Right lobe of liver (tissue), 6 donors: ENCODE measurements around the gene TBPL1. TPM values are rescaled to one million over a fixed set of nuclear protein-coding genes. Genes with fewer than 3 reads are reported as not detected.

Experiments
- ATAC-seq, 4 donors: fragments of 200-7000 bp; cut with Tn5 transposase; one replicate each; pipeline ENCODE4 v1.9.1; 2020; ENCODE audit warnings: mild to moderate bottlenecking in 4 of 4, moderate library complexity in 4 of 4
- DNase-seq, 3 donors: peaks; one replicate each; pipeline ENCODE4 v3.0.0-alpha.2; 2020
- H3K27ac ChIP-seq, 3 donors: fragments of 200-600 bp; one replicate each; pipeline ENCODE4 v1.8.0; 2022
- H3K27me3 ChIP-seq, 2 donors: fragments of 200-600 bp; one replicate each; pipeline ENCODE4 v1.8.0; 2022
- H3K36me3 ChIP-seq, 4 donors: fragments of 200-600 bp; sonication (generic) in 1 of 4; one replicate each; pipeline versions ENCODE4 v1.5.1 to v1.8.0; 2017 to 2022; ENCODE audit warnings: control low read depth in 1 of 4
- H3K4me1 ChIP-seq, 4 donors: fragments of 200-600 bp; sonication (generic) in 1 of 4; one replicate each; pipeline versions ENCODE4 v1.5.1 to v1.8.0; 2017 to 2022; ENCODE audit warnings: control low read depth in 1 of 4
- H3K4me3 ChIP-seq, 3 donors: fragments of 200-600 bp; one replicate each; pipeline ENCODE4 v1.8.0; 2022
- H3K9me3 ChIP-seq, 4 donors: fragments of 200-600 bp; sonication (generic) in 1 of 4; one replicate each; pipeline versions ENCODE4 v1.5.1 to v1.8.0; 2017 to 2022; ENCODE audit warnings: control low read depth in 1 of 4
- CTCF ChIP-seq, 4 donors: fragments of 200-600 bp in 3 of 4; fragments of 450-650 bp in 1 of 4; IDR thresholded peaks; one replicate each; pipeline versions ENCODE4 v1.5.1 to v1.8.0; 2016 to 2022; ENCODE audit warnings: antibody characterized with exemption in 4 of 4, mild to moderate bottlenecking in 2 of 4
- POLR2A ChIP-seq: fragments of 450-650 bp; IDR thresholded peaks from one replicate; pipeline ENCODE4 v1.6.1; 2017; ENCODE audit warnings: antibody characterized with exemption, mild to moderate bottlenecking
- WGBS: methylation state at CpG from one replicate; pipeline ENCODE4 v1.1.6; 2018; ENCODE audit warnings: low coverage, low lambda C conversion rate; ENCODE audit not compliant: insufficient coverage; ENCODE audit errors: missing lambda C conversion rate; 5-methylcytosine and 5-hydroxymethylcytosine counted together
- intact Hi-C, 2 donors: fragments of 100-400 bp; cut with DNase I; formaldehyde crosslinking; loops; one replicate each; pipeline versions ENCODE4 v1.11.2 to v1.14.1; 2022
- total RNA-seq, 6 experiments: library from RNA; depleted of rRNA in 2 of 6; stranded (reverse); fragments of >200 nt in 2 of 6; fragmentation: NEBNext Ultra II Directional in 3 of 6; extraction: Animal tissue kit (Norgen Biotek cat#: 25700) in 3 of 6; gene quantifications; one replicate each; pipeline versions ENCODE4 v1.1.0 to v1.2.4, GENCODE V29; 2016 to 2023
- donor health status: DM: no; HTN: yes; CAD: no.
- donor health status: DM: no; HTN: no; CAD: no.
- donor health status: DM: no; HTN: no; CAD: no.
- donor health status: DM: no; HTN: yes; CAD: no.
- donor health status: DM: no; HTN: yes; CAD: no.

TBPL1 gene
- total RNA-seq, 6 experiments from 2014 or later = 6.0 to 11.5 (median 9.4) TPM

GRCh38 chr6:134031696-134032255 is 78.8 kb downstream of the TBPL1 start:
- Histone ChIP-seq H3K36me3 (no peaks in the 10 kb centered on the region), H3K9me3 (no peaks in the 10 kb centered on the region), H3K27me3 (no peaks in the 10 kb centered on the region), H3K27ac (no peak overlapping the region), H3K4me1 (peaks cover 0 to 16% (median 1%) of the 10 kb centered on the region in 4 donors), H3K4me3 (no peak overlapping the region)
- intact Hi-C loops = no loop called here
- DNase-seq (no peak), ATAC-seq (no peak)
- TF ChIP-seq POLR2A = no peak
- no peak for TF ChIP-seq CTCF (IDR thresholded peaks at IDR 0.05)
- WGBS = 79% methylated on average over 2 of the region's 2 CpGs

DNA sequence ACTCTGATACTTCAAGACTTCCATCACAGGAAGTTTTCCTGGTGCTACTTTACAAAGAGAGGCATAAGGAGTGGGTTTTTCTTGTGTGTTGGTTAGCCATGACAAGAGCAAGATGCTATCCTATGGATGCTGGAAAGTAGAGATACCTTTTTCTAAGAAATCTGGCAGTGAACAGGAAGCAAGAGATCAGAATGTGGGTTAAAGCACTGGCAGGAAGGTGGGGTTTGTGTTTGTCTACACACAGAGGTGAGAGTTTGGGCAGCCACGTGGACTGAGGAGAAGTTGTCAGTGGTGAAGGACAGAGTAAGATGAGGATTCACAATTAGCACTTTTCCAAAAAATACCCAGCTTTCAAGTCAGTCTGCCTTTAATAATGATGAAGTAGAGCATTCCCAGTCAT is 81.5 kb downstream of the TBPL1 start:
- no peaks in the 10 kb centered on the region for H3K27me3 ChIP-seq
- H3K36me3 ChIP-seq = no peaks in the 10 kb centered on the region
- peaks cover 0 to 12% (median 0%) of the 10 kb centered on the region in 4 donors for H3K4me1 ChIP-seq
- no peak for DNase-seq
- intact Hi-C loops = no loop called here
- H3K4me3 ChIP-seq = no peak overlapping the region
- ATAC-seq = no peak
- WGBS = no CpG with 5 or more reads among the region's 1 CpG
- no peak for TF ChIP-seq POLR2A
- no peak for TF ChIP-seq CTCF (IDR thresholded peaks at IDR 0.05)
- no peaks in the 10 kb centered on the region for H3K9me3 ChIP-seq
- H3K27ac ChIP-seq = no peak overlapping the region

DNA sequence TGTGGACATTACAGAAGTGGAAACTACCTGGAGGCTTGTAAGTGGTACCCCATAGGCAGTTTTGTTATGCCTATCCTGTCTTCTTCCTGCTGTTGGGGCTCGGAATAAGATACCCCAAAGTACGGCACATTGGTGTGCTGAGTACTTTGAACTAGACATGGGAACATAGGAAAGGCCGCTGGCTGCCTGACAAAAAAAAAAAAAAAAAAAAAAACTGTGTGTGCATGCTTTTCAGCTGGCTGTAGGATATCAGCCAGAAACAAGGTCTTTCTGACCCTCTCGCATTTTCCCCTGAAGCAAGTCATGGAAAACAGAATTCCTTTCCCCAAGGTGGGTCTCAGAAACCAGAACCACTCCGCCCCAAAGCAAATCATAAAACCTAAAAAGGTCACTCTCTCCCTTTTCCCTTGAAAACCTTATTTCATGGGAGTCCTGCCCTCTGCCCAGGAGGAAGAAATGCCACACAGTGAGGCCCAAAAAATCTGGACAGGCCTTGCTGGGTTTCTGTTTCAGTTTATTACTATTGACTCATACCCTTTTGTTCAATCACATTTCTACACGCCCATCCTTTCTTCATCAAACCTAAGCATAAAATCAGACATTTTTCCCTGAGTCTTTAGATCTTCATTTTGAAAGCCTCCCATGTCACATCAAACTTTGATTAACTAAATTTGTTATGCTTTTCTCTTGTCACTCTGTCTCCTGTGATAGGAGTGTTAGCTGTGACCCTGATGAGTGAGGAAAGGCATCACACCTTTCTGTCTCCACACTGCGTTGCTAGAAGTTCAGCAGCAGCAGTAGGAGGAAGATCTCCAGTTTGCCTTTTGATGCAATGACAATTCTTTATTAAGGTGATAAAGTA is 82.2 kb downstream of the TBPL1 start:
- Histone ChIP-seq H3K9me3 (no peaks in the 10 kb centered on the region), H3K36me3 (no peaks in the 10 kb centered on the region), H3K27me3 (no peaks in the 10 kb centered on the region), H3K4me3 (no peak overlapping the region), H3K4me1 (peaks cover 0 to 5% (median 0%) of the 10 kb centered on the region in 4 donors), H3K27ac (no peak overlapping the region)
- TF ChIP-seq CTCF (IDR thresholded peaks at IDR 0.05) = no peak
- TF ChIP-seq POLR2A = no peak
- intact Hi-C loops = no loop called here
- 61% methylated on average over 6 of the region's 7 CpGs for WGBS
- DNase-seq (no peak), ATAC-seq (peak in 3 of 4 donors; percentile 24 to 49 (median 28))

- Histone ChIP-seq H3K4me1 (peaks cover 0 to 4% (median 0%) of the 10 kb centered on the region in 4 donors), H3K36me3 (no peaks in the 10 kb centered on the region), H3K9me3 (no peaks in the 10 kb centered on the region), H3K27ac (no peak overlapping the region), H3K4me3 (no peak overlapping the region), H3K27me3 (no peaks in the 10 kb centered on the region)
- ATAC-seq (peak in 1 of 4 donors; percentile 45), DNase-seq (no peak)
- TF ChIP-seq POLR2A (no peak), CTCF (IDR thresholded peaks at IDR 0.05) (no peak)
- intact Hi-C loops = no loop called here
- WGBS = 81% methylated on average over 3 of the region's 3 CpGs
These were observed 82.8 kb downstream of the TBPL1 start for GRCh38 chr6:134035823-134036296.
